OCI-LY7 (cell line): ENCODE results near the gene LACRT.

Source experiments
- CTCF ChIP-seq: fragments of 200-600 bp; sonication (generic); conservative IDR thresholded peaks from 2 replicates; pipeline ENCODE4 v1.5.1; 2014; ENCODE audit warnings: mild to moderate bottlenecking, antibody characterized with exemption, low read length, moderate library complexity, mixed read lengths
- EZH2phosphoT487 ChIP-seq: fragments of 200-600 bp; sonication (generic); IDR thresholded peaks from 2 replicates; pipeline ENCODE4 v1.6.1; 2018; ENCODE audit warnings: low read depth, borderline replicate concordance, mild to moderate bottlenecking, mixed run types, antibody characterized with exemption, low read length, moderate library complexity, mixed read lengths

GRCh38 chr12:54586620-54587019 is 48.1 kb downstream of the LACRT start:
- TF ChIP-seq CTCF = no peak
- no peak for TF ChIP-seq EZH2phosphoT487
